ENCODE measurements around the gene ADARB1. TPM values are rescaled to one million over a fixed set of nuclear protein-coding genes. Genes with fewer than 3 reads are reported as not detected.
"Not testable (repeated sequence)": the region's sequence is repeated elsewhere in the genome, so short reads cannot be mapped to it uniquely, and the experiment has no call there.

Gene ADARB1
- 10 to 100 TPM in 1 of 4 donors, 1 to 10 TPM in 3; 3.4 to 15.6 (median 5.7) TPM for total RNA-seq

GRCh38 chr21:45074048-45074817, at the start of gene ADARB1:
TSS of gene ADARB1 (plus strand) at chr21:45074580. CDS start at chr21:45171657, 97,077 bp downstream.
- Histone ChIP-seq H3K9me3 (no peaks in the 10 kb centered on the region), H3K4me3 (peak within 1 kb of the TSS; percentile 79 to 97 (median 88)), H3K4me1 (peaks cover 9 to 43% (median 17%) of the 10 kb centered on the region in 3 donors), H3K36me3 (no peaks in the 10 kb centered on the region), H3K27ac (peak within 1 kb of the TSS; percentile 84 to 95 (median 90)), H3K27me3 (peaks cover 0 to 8% (median 0%) of the 10 kb centered on the region in 4 donors)
- intact Hi-C loops (cut with DNase I): no loop called here
- 0% methylated on average over 19 of the region's 132 CpGs; no CpG with 5 or more reads in 1 of the 2 donors for WGBS, 2 donors
- no peak for TF ChIP-seq CTCF (IDR thresholded peaks at IDR 0.05)
- peak in 2 of 4 donors; percentile 61 to 79 for TF ChIP-seq POLR2A (IDR thresholded peaks at IDR 0.05)
- DNase-seq: no peak

- DNase-seq: no peak
- TF ChIP-seq POLR2A (IDR thresholded peaks at IDR 0.05) (no peak), CTCF (IDR thresholded peaks at IDR 0.05) (no peak)
- Histone ChIP-seq H3K4me1 (peaks cover 0 to 22% (median 13%) of the 10 kb centered on the region in 3 donors), H3K4me3 (no peak overlapping the region), H3K27me3 (peaks cover 0 to 15% (median 0%) of the 10 kb centered on the region in 4 donors), H3K27ac (no peak overlapping the region), H3K9me3 (peaks cover 0 to 6% (median 0%) of the 10 kb centered on the region in 3 donors), H3K36me3 (no peaks in the 10 kb centered on the region)
- 90% methylated on average over 2 to 14 of the region's 22 CpGs for WGBS, 2 donors
- intact Hi-C loops (cut with DNase I): no loop called here
Observed at GRCh38 chr21:45026066-45026745, 48.2 kb upstream of the ADARB1 start.

DNA sequence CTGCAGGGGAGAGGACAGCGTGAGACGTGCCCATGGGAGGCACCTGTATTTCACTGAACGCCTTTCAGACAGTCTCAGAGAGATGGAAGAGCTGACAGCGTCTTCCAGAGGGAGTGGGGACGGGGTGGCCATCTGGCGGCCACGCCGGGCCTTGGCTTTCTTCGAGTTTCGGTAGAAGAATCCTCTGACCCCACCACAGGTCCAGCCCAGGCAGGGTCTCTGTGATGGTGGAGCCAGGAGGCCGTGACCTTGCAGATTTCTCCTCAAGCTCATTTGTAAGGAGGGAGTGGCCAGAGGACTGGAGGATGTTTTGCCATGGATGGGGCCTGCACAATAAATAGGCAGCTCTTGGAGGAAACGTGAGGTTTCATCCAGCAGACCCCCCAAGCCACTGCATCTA, 47.6 kb upstream of the ADARB1 start:
- Histone ChIP-seq H3K27me3 (peaks cover 0 to 21% (median 0%) of the 10 kb centered on the region in 4 donors), H3K36me3 (no peaks in the 10 kb centered on the region), H3K4me3 (no peak overlapping the region), H3K9me3 (peaks cover 0 to 6% (median 0%) of the 10 kb centered on the region in 3 donors), H3K27ac (no peak overlapping the region), H3K4me1 (peaks cover 0 to 28% (median 19%) of the 10 kb centered on the region in 3 donors)
- intact Hi-C loops (cut with DNase I): no loop called here
- 92% methylated on average over 5 to 7 of the region's 12 CpGs for WGBS, 2 donors
- TF ChIP-seq POLR2A (IDR thresholded peaks at IDR 0.05) (no peak), CTCF (IDR thresholded peaks at IDR 0.05) (no peak)
- DNase-seq: no peak

DNA sequence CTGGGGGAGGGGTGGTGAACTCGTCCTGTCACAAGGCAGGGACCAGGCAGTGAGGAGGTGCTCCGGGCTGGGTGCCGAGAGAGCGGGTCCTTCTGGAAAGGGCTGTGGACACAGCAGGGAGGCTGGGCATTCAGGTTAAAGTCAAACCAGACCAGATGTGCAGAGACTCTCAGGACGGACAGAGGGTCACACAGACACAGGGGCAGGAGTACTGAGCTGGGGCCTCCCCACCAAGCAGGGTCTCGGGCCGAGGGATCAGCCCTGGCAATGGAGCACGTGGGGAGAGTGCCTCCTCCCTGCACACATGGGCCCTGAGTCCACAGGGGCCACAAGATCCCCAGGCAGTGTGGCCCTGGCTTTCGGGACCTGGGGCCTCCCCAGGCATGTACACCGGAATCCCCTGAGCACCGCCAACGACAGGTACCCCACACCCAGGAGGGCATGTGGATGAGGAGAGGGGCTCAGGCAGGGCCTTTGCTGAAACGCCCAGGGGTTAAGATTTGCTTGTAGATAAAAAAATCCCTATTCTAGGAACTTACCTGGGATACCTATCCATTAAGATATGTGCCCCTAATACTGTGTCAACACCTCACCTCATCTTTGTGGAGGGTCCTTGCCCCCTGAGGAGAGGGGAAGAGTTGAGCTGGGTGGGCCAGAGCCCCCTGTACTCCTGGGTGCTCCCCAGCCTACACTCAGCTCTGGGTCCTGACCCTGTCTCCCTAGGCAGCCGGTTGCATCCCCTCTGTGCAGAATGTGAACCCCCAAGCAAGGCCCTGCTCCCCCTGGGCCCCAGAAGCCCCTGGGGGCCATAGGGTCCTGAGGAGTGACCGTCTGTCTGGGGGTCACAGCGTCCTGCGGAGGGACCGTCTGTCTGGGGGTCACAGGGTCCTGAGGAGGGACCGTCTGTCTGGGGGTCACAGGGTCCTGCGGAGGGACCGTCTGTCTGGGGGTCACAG, 46.9 kb upstream of the ADARB1 start:
- Histone ChIP-seq H3K27ac (no peak overlapping the region), H3K36me3 (no peaks in the 10 kb centered on the region), H3K4me3 (no peak overlapping the region), H3K9me3 (peaks cover 0 to 6% (median 0%) of the 10 kb centered on the region in 3 donors), H3K4me1 (peaks cover 4 to 35% (median 26%) of the 10 kb centered on the region in 3 donors), H3K27me3 (peaks cover 0 to 28% (median 0%) of the 10 kb centered on the region in 4 donors)
- intact Hi-C loops (cut with DNase I): no loop called here
- 80 to 95% methylated on average over 4 of the region's 21 CpGs for WGBS, 2 donors
- DNase-seq: no peak
- TF ChIP-seq POLR2A (IDR thresholded peaks at IDR 0.05) (no peak), CTCF (IDR thresholded peaks at IDR 0.05) (no peak)

- H3K4me3 ChIP-seq; DNase-seq; intact Hi-C loops (cut with DNase I); H3K36me3 ChIP-seq; H3K9me3 ChIP-seq; H3K27ac ChIP-seq: not testable (repeated sequence)
- Histone ChIP-seq H3K4me1 (peaks cover 4 to 46% (median 38%) of the 10 kb centered on the region in 3 donors), H3K27me3 (peaks cover 0 to 36% (median 0%) of the 10 kb centered on the region in 4 donors)
- no CpG with 5 or more reads among the region's 12 CpGs for WGBS, 2 donors
Observed at GRCh38 chr21:45028645-45029044, 45.7 kb upstream of the ADARB1 start.
